B cell (primary cell): ENCODE measurements around the gene GALM. TPM values are rescaled to one million over a fixed set of nuclear protein-coding genes. Genes with fewer than 3 reads are reported as not detected.

Source experiments
- ATAC-seq: fragments of 200-7000 bp; cut with Tn5 transposase; one replicate; pipeline ENCODE4 v1.10.0; 2021; ENCODE audit warnings: low read depth, mild to moderate bottlenecking, moderate number of reproducible peaks, moderate library complexity
- CTCF ChIA-PET: fragments of 350-600 bp; sonication (Branson Sonifier 250); formaldehyde crosslinking; loops from one replicate; lab custom pipeline; 2021; ENCODE audit warnings: antibody characterized with exemption, inconsistent platforms; lab: Charles Lee
- POLR2A ChIA-PET: fragments of 350-600 bp; sonication (Branson Sonifier 250); formaldehyde crosslinking; loops from one replicate; lab custom pipeline; 2021; ENCODE audit warnings: antibody characterized with exemption; lab: Charles Lee
- DNase-seq: peaks from one replicate; pipeline ENCODE4 v3.0.0; 2013
- H2AFZ ChIP-seq: 2 replicates; pipeline ENCODE4 v1.6.1; 2012; ENCODE audit warnings: mild to moderate bottlenecking, low read depth, low read length; ENCODE audit not compliant: insufficient read depth, poor library complexity, severe bottlenecking
- H3K27ac ChIP-seq, 2 donors: 1 replicate in 1 of 2; 2 replicates in 1 of 2; pipeline ENCODE4 v1.5.1; 2012 to 2013; ENCODE audit warnings: low read length in 2 of 2, mild to moderate bottlenecking in 2 of 2, moderate library complexity in 1 of 2
- H3K27me3 ChIP-seq, 4 experiments: fragments of 200-600 bp in 1 of 4; sonication (generic) in 1 of 4; replicated peaks in 1 of 4; 1 replicate in 2 of 4; 2 replicates in 2 of 4; pipeline versions ENCODE4 v1.6.1 to v1.7.0; 2013 to 2016; ENCODE audit warnings: low read length in 3 of 4, mild to moderate bottlenecking in 2 of 4, mixed read lengths in 1 of 4, moderate library complexity in 1 of 4; ENCODE audit not compliant: insufficient read depth in 4 of 4, control insufficient read depth in 3 of 4; ENCODE audit errors: control extremely low read depth in 1 of 4
- H3K36me3 ChIP-seq, 2 experiments: replicated peaks in 1 of 2; 1 replicate in 1 of 2; 2 replicates in 1 of 2; pipeline versions ENCODE4 v1.6.1 to v1.7.1; 2013; ENCODE audit warnings: low read length in 1 of 2; ENCODE audit not compliant: insufficient read depth in 2 of 2, control insufficient read depth in 1 of 2; ENCODE audit errors: control extremely low read depth in 1 of 2, extremely low read depth in 1 of 2
- H3K4me1 ChIP-seq, 2 donors: fragments of 200-600 bp in 1 of 2; sonication (generic) in 1 of 2; 1 replicate in 1 of 2; 2 replicates in 1 of 2; pipeline versions ENCODE4 v1.5.1 to v1.6.1; 2013 to 2017; ENCODE audit warnings: low read length in 2 of 2; ENCODE audit not compliant: control insufficient read depth in 2 of 2, insufficient read depth in 2 of 2
- H3K4me2 ChIP-seq: replicated peaks from 2 replicates; pipeline ENCODE3; 2012; ENCODE audit warnings: mild to moderate bottlenecking, low read depth, low read length; ENCODE audit not compliant: poor library complexity, severe bottlenecking
- H3K4me3 ChIP-seq, 5 experiments: fragments of 200-600 bp in 1 of 5; sonication (generic) in 1 of 5; 1 replicate in 3 of 5; 2 replicates in 2 of 5; pipeline versions ENCODE4 v1.5.1 to v1.7.0; 2011 to 2016; ENCODE audit warnings: low read length in 4 of 5, mild to moderate bottlenecking in 4 of 5, low read depth in 2 of 5, control low read depth in 1 of 5, moderate library complexity in 1 of 5; ENCODE audit not compliant: insufficient read depth in 1 of 5; ENCODE audit errors: control extremely low read depth in 1 of 5, extremely low read depth in 1 of 5
- H3K79me2 ChIP-seq: fragments of 200-600 bp; sonication (generic); one replicate; pipeline ENCODE4 v1.6.0; 2016; ENCODE audit warnings: low read length; ENCODE audit not compliant: control insufficient read depth, insufficient read depth
- H3K9ac ChIP-seq: fragments of 200-600 bp; sonication (generic); 2 replicates; pipeline ENCODE4 v1.6.1; 2017; ENCODE audit warnings: mild to moderate bottlenecking, low read length, moderate library complexity
- H3K9me3 ChIP-seq, 3 donors: one replicate each; pipeline versions ENCODE4 v1.6.1 to v1.7.1; 2013; ENCODE audit warnings: low read length in 2 of 3; ENCODE audit not compliant: control insufficient read depth in 2 of 3, insufficient read depth in 1 of 3; ENCODE audit errors: control extremely low read depth in 1 of 3
- H4K20me1 ChIP-seq: 2 replicates; pipeline ENCODE4 v1.6.0; 2012; ENCODE audit warnings: mild to moderate bottlenecking, low read length; ENCODE audit not compliant: insufficient read depth, control insufficient read depth, poor library complexity, severe bottlenecking
- H3K27ac Mint-ChIP-seq: one replicate; pipeline ENCODE4 v1.8.0; 2021; ENCODE audit warnings: mixed read lengths
- H3K27me3 Mint-ChIP-seq: one replicate; pipeline ENCODE4 v1.8.0; 2021; ENCODE audit warnings: mixed read lengths
- H3K4me1 Mint-ChIP-seq: one replicate; pipeline ENCODE4 v1.8.0; 2021; ENCODE audit warnings: mixed read lengths
- H3K4me3 Mint-ChIP-seq: one replicate; pipeline ENCODE4 v1.8.0; 2021; ENCODE audit warnings: mixed read lengths
- H3K9me3 Mint-ChIP-seq: one replicate; pipeline ENCODE4 v1.8.0; 2022; ENCODE audit warnings: mixed read lengths; ENCODE audit not compliant: insufficient read depth
- CTCF ChIP-seq: fragments of 200-600 bp; IDR thresholded peaks from one replicate; pipeline ENCODE4 v1.8.0; 2022; ENCODE audit warnings: antibody characterized with exemption, mild to moderate bottlenecking
- EZH2 ChIP-seq: IDR thresholded peaks from 2 replicates; pipeline ENCODE4 v1.6.1; 2012; ENCODE audit warnings: borderline replicate concordance, low read depth, mild to moderate bottlenecking, moderate library complexity, low read length; ENCODE audit not compliant: insufficient read depth, poor library complexity, severe bottlenecking
- WGBS: methylation state at CpG from one replicate; pipeline ENCODE4 v1.1.5; 2013; ENCODE audit warnings: missing lambda C conversion rate; ENCODE audit not compliant: insufficient coverage; 5-methylcytosine and 5-hydroxymethylcytosine counted together
- intact Hi-C: fragments of 100-400 bp; cut with micrococcal nuclease; formaldehyde crosslinking; loops from one replicate; pipeline ENCODE4 v1.10.0; 2022
- polyA plus RNA-seq: library from polyadenylated mRNA; depleted of rRNA; stranded (reverse); fragments of >200 nt; gene quantifications from 2 replicates; pipeline ENCODE4 v1.2.3, GENCODE V29; 2012
- total RNA-seq, 2 donors: library from RNA; stranded (reverse); fragments of 120-200 nt in 1 of 2; gene quantifications; 1 replicate in 1 of 2; 2 replicates in 1 of 2; pipeline versions ENCODE4 v1.2.3 to v1.2.4, GENCODE V29; 2013 to 2022

Gene GALM
- total and polyA plus RNA-seq, 2 donors (not counting 1 experiment from before 2014, with no cell fraction given) = 5.1 to 9.7 TPM

GRCh38 chr2:38626326-38627035 is 39.4 kb upstream of the GALM start:
- POLR2A ChIA-PET = no interaction called here

More at GRCh38 chr2:38626326-38627035, 39.4 kb upstream of the GALM start:
- Mint-ChIP-seq H3K9me3 (no peaks in the 10 kb centered on the region), H3K4me3 (no peak overlapping the region), H3K4me1 (peaks cover 2% of the 10 kb centered on the region), H3K27me3 (peaks cover 51% of the 10 kb centered on the region), H3K27ac (no peak overlapping the region)
- H3K9me3 ChIP-seq = peaks cover 0 to 11% (median 0%) of the 10 kb centered on the region in 3 donors
- no peaks in the 10 kb centered on the region for H3K36me3 ChIP-seq
- H3K4me1 ChIP-seq = peaks cover 0 to 7% of the 10 kb centered on the region in 2 donors
- H4K20me1 ChIP-seq = no peaks in the 10 kb centered on the region
- TF ChIP-seq EZH2 (no peak), CTCF (no peak)
- H3K27ac ChIP-seq = no peak overlapping the region
- CTCF ChIA-PET = interaction anchor here (1.2 kb wide), 1 partner anchor 45 kb away, joined by 7 read pairs; no protein-coding TSS in a partner anchor
- peaks cover 0 to 26% (median 20%) of the 10 kb centered on the region in 4 experiments for H3K27me3 ChIP-seq
- H3K79me2 ChIP-seq = no peaks in the 10 kb centered on the region
- DNase-seq (no peak), ATAC-seq (no peak)
- no peak overlapping the region for H3K4me2 ChIP-seq
- WGBS = 93% methylated on average over 5 of the region's 7 CpGs
- intact Hi-C loops = no loop called here
- no peak overlapping the region for H3K4me3 ChIP-seq
- no peak overlapping the region for H2AFZ ChIP-seq
- H3K9ac ChIP-seq = no peak overlapping the region
